GM12878 (cell line): ENCODE measurements around the gene DUS2.

Source experiments
- ATF7 ChIP-seq: fragments of 450-650 bp; IDR thresholded peaks from 2 replicates; pipeline ENCODE4 v1.6.1; 2016; ENCODE audit warnings: low read depth, mild to moderate bottlenecking
- BRCA1 ChIP-seq: IDR thresholded peaks from 2 replicates; pipeline ENCODE4 v1.6.1; 2011; ENCODE audit warnings: low read depth, low read length, improper control_type of control experiment
- CBFB ChIP-seq: IDR thresholded peaks from 2 replicates; pipeline ENCODE4 v1.6.1; 2016; ENCODE audit warnings: antibody characterized with exemption, low read depth
- CTCF ChIP-seq, 3 experiments: IDR thresholded peaks in 2 of 3; conservative IDR thresholded peaks in 1 of 3; 2 replicates each; pipeline ENCODE4 v1.5.1; 2011; ENCODE audit warnings: low read depth in 3 of 3, low read length in 3 of 3, mild to moderate bottlenecking in 3 of 3, control low read depth in 2 of 3, moderate library complexity in 2 of 3, inconsistent platforms in 1 of 3, mixed read lengths in 1 of 3; ENCODE audit not compliant: control insufficient read depth in 2 of 3, insufficient read depth in 1 of 3; ENCODE audit errors: extremely low read depth in 1 of 3
- HCFC1 ChIP-seq: fragments of 150-350 bp; IDR thresholded peaks from 2 replicates; pipeline ENCODE4 v1.6.1; 2014; ENCODE audit warnings: low read length
- MTA3 ChIP-seq: IDR thresholded peaks from 2 replicates; pipeline ENCODE4 v1.6.1; 2012; ENCODE audit warnings: low read length, inconsistent platforms, borderline replicate concordance
- POLR2A ChIP-seq: IDR thresholded peaks from 2 replicates; pipeline ENCODE4 v1.6.1; 2011; ENCODE audit warnings: low read depth, mild to moderate bottlenecking, low read length
- RCOR1 ChIP-seq: conservative IDR thresholded peaks from 2 replicates; pipeline ENCODE4 v1.6.1; 2012; ENCODE audit warnings: low read depth, low read length, improper control_type of control experiment
- RUNX3 ChIP-seq: IDR thresholded peaks from 2 replicates; pipeline ENCODE4 v1.6.1; 2012; ENCODE audit warnings: low read length, inconsistent platforms
- SPI1 ChIP-seq: IDR thresholded peaks from 2 replicates; pipeline ENCODE4 v1.6.1; 2011; ENCODE audit warnings: low read depth, mild to moderate bottlenecking, low read length, moderate library complexity, borderline replicate concordance; ENCODE audit not compliant: insufficient read depth

- TF ChIP-seq SPI1 = no peak
- TF ChIP-seq BRCA1 = no peak
- no peak for TF ChIP-seq RCOR1
- no peak for TF ChIP-seq CTCF (IDR thresholded peaks at IDR 0.05 in 2 of 3, conservative IDR thresholded peaks at IDR 0.05 in 1 of 3; ENCODE audit: control insufficient read depth in 2 of 3, extremely low read depth in 1 of 3, insufficient read depth in 1 of 3, low read depth in 3 of 3, low read length in 3 of 3)
- TF ChIP-seq HCFC1 = no peak
- TF ChIP-seq MTA3 = no peak
- TF ChIP-seq POLR2A = no peak
- TF ChIP-seq CBFB = no peak
- no peak for TF ChIP-seq ATF7
- no peak for TF ChIP-seq RUNX3
Measured at GRCh38 chr16:68072038-68072695, 49.1 kb downstream of the DUS2 start.
